ENCODE measurements around the gene APLF. TPM values are rescaled to one million over a fixed set of nuclear protein-coding genes. Genes with fewer than 3 reads are reported as not detected.
"Not testable (repeated sequence)": the region's sequence is repeated elsewhere in the genome, so short reads cannot be mapped to it uniquely, and the experiment has no call there.

Gene APLF
- total and polyA plus RNA-seq, 2 experiments from 2014 or later, result 3.0 to 3.7 TPM

- not testable (repeated sequence) for H3K36me3 ChIP-seq (ENCODE audit: insufficient read depth); H3K27ac Mint-ChIP-seq; H3F3A ChIP-seq (replicated peaks; ENCODE audit: low read depth); H3K4me2 ChIP-seq; H3K27ac ChIP-seq (ENCODE audit: low read depth); DNase-seq (ENCODE audit: low spot score); H3K4me3 Mint-ChIP-seq; H2AFZ ChIP-seq; H3K9me2 ChIP-seq (ENCODE audit: insufficient read depth); H3K4me1 Mint-ChIP-seq; ATAC-seq; H3K4me1 ChIP-seq (ENCODE audit: insufficient read depth); H3K27me3 ChIP-seq (ENCODE audit: insufficient read depth); H3K27me3 Mint-ChIP-seq (ENCODE audit: insufficient read depth, low read depth, poor library complexity); H4K20me1 ChIP-seq (replicated peaks; ENCODE audit: insufficient read depth); H3K4me3 ChIP-seq; H3K79me2 ChIP-seq (replicated peaks; ENCODE audit: insufficient read depth)
- Mint-ChIP-seq H3K36me3 (ENCODE audit: low read depth) (peaks cover 28% of the 10 kb centered on the region), H3K9me3 (peaks cover 15% of the 10 kb centered on the region; the same call in 2 of the 3 replicates)
Observed at GRCh38 chr2:68526943-68527342, 59.6 kb downstream of the APLF start.

- not testable (repeated sequence) for H3K36me3 ChIP-seq (ENCODE audit: insufficient read depth); H2AFZ ChIP-seq; H3K4me3 ChIP-seq; H4K20me1 ChIP-seq (replicated peaks; ENCODE audit: insufficient read depth); DNase-seq (ENCODE audit: low spot score); H3K4me1 Mint-ChIP-seq; H3K9me2 ChIP-seq (ENCODE audit: insufficient read depth); H3K79me2 ChIP-seq (replicated peaks; ENCODE audit: insufficient read depth); H3K27ac ChIP-seq (ENCODE audit: low read depth); H3K4me2 ChIP-seq; H3K27me3 Mint-ChIP-seq (ENCODE audit: insufficient read depth, low read depth, poor library complexity); ATAC-seq; H3K4me1 ChIP-seq (ENCODE audit: insufficient read depth); H3K27ac Mint-ChIP-seq; H3F3A ChIP-seq (replicated peaks; ENCODE audit: low read depth); H3K27me3 ChIP-seq (ENCODE audit: insufficient read depth); H3K4me3 Mint-ChIP-seq
- H3K9me3 Mint-ChIP-seq, result peaks cover 15% of the 10 kb centered on the region; the same call in 2 of the 3 replicates
- H3K36me3 Mint-ChIP-seq (ENCODE audit: low read depth), result peaks cover 28% of the 10 kb centered on the region
Observed at GRCh38 chr2:68527343-68528081, 60.1 kb downstream of the APLF start.

- H3K9me2 ChIP-seq (ENCODE audit: insufficient read depth); H3K79me2 ChIP-seq (replicated peaks; ENCODE audit: insufficient read depth); H3K4me3 ChIP-seq; H3K27me3 ChIP-seq (ENCODE audit: insufficient read depth); H3F3A ChIP-seq (replicated peaks; ENCODE audit: low read depth); H3K36me3 ChIP-seq (ENCODE audit: insufficient read depth); H3K27me3 Mint-ChIP-seq (ENCODE audit: insufficient read depth, low read depth, poor library complexity); H3K27ac Mint-ChIP-seq; H3K4me3 Mint-ChIP-seq; DNase-seq (ENCODE audit: low spot score); H3K4me1 Mint-ChIP-seq; H3K4me1 ChIP-seq (ENCODE audit: insufficient read depth); H3K4me2 ChIP-seq; H2AFZ ChIP-seq; H4K20me1 ChIP-seq (replicated peaks; ENCODE audit: insufficient read depth); ATAC-seq; H3K27ac ChIP-seq (ENCODE audit: low read depth): not testable (repeated sequence)
- peaks cover 15% of the 10 kb centered on the region; the same call in 2 of the 3 replicates for H3K9me3 Mint-ChIP-seq
- peaks cover 28% of the 10 kb centered on the region for H3K36me3 Mint-ChIP-seq (ENCODE audit: low read depth)
Observed at GRCh38 chr2:68529156-68529555, 61.8 kb downstream of the APLF start.

- H3F3A ChIP-seq (replicated peaks; ENCODE audit: low read depth); H3K27ac Mint-ChIP-seq; H3K4me1 Mint-ChIP-seq; H3K27ac ChIP-seq (ENCODE audit: low read depth); H2AFZ ChIP-seq; H3K4me2 ChIP-seq; H3K4me3 ChIP-seq; H3K27me3 Mint-ChIP-seq (ENCODE audit: insufficient read depth, low read depth, poor library complexity); H3K9me2 ChIP-seq (ENCODE audit: insufficient read depth); H3K79me2 ChIP-seq (replicated peaks; ENCODE audit: insufficient read depth); ATAC-seq; H4K20me1 ChIP-seq (replicated peaks; ENCODE audit: insufficient read depth); H3K4me1 ChIP-seq (ENCODE audit: insufficient read depth); H3K27me3 ChIP-seq (ENCODE audit: insufficient read depth); H3K36me3 ChIP-seq (ENCODE audit: insufficient read depth); DNase-seq (ENCODE audit: low spot score); H3K4me3 Mint-ChIP-seq: not testable (repeated sequence)
- peaks cover 15% of the 10 kb centered on the region; the same call in 2 of the 3 replicates for H3K9me3 Mint-ChIP-seq
- peaks cover 28% of the 10 kb centered on the region for H3K36me3 Mint-ChIP-seq (ENCODE audit: low read depth)
Observed at GRCh38 chr2:68529651-68530050, 62.3 kb downstream of the APLF start.
